Activated CD8-positive, alpha-beta T cell treated with anti-CD3 and anti-CD28 coated beads for 36 hours (primary cell): ENCODE results near the gene TRIM59. TPM values are rescaled to one million over a fixed set of nuclear protein-coding genes. Genes with fewer than 3 reads are reported as not detected.

Experiments used
- ATAC-seq: fragments of 200-7000 bp; cut with Tn5 transposase; one replicate; pipeline ENCODE4 v1.10.0; 2021; ENCODE audit warnings: mild to moderate bottlenecking, moderate library complexity
- CTCF ChIA-PET: fragments of 350-600 bp; sonication (Branson Sonifier 250); formaldehyde crosslinking; loops from one replicate; lab custom pipeline; 2021; ENCODE audit warnings: antibody characterized with exemption; lab: Charles Lee
- POLR2A ChIA-PET: fragments of 350-600 bp; sonication (Branson Sonifier 250); formaldehyde crosslinking; loops from one replicate; lab custom pipeline; 2021; ENCODE audit warnings: antibody characterized with exemption; lab: Charles Lee
- DNase-seq: peaks from one replicate; pipeline ENCODE4 v3.0.0-alpha.2; 2020
- H3K27ac Mint-ChIP-seq: one replicate; pipeline ENCODE4 v1.8.0; 2021; ENCODE audit warnings: mild to moderate bottlenecking, mixed read lengths
- H3K27me3 Mint-ChIP-seq: one replicate; pipeline ENCODE4 v1.8.0; 2021; ENCODE audit warnings: mixed read lengths
- H3K36me3 Mint-ChIP-seq: one replicate; pipeline ENCODE4 v1.8.0; 2021; ENCODE audit warnings: low read depth, mixed read lengths
- H3K4me1 Mint-ChIP-seq: one replicate; pipeline ENCODE4 v1.8.0; 2021; ENCODE audit warnings: low read depth, mixed read lengths
- H3K4me3 Mint-ChIP-seq: one replicate; pipeline ENCODE4 v1.8.0; 2021; ENCODE audit warnings: mild to moderate bottlenecking, moderate library complexity, mixed read lengths
- H3K9me3 Mint-ChIP-seq: one replicate; pipeline ENCODE4 v1.8.0; 2021; ENCODE audit warnings: mixed read lengths
- CTCF ChIP-seq: fragments of 200-600 bp; IDR thresholded peaks from one replicate; pipeline ENCODE4 v1.8.0; 2022; ENCODE audit warnings: antibody characterized with exemption, mild to moderate bottlenecking
- intact Hi-C: fragments of 100-400 bp; cut with micrococcal nuclease; formaldehyde crosslinking; loops from one replicate; pipeline ENCODE4 v1.10.0; 2022
- total RNA-seq, 2 experiments: library from RNA; stranded (reverse); gene quantifications; one replicate each; pipeline ENCODE4 v1.2.3, GENCODE V29; 2021

The TRIM59 gene
- total RNA-seq, 2 experiments from 2014 or later, result 27.0 to 27.8 TPM

GRCh38 chr3:160473221-160473620 is 23.6 kb upstream of the TRIM59 start:
- H3K9me3 Mint-ChIP-seq, result peaks cover 17% of the 10 kb centered on the region
- H3K4me1 Mint-ChIP-seq, result no peaks in the 10 kb centered on the region
- ATAC-seq (no peak), DNase-seq (no peak)
- ChIA-PET POLR2A (no interaction called here), CTCF (interaction anchor here (0.9 kb wide), 1 partner anchor 9 kb away, joined by 3 read pairs; no protein-coding TSS in a partner anchor)
- no peak for TF ChIP-seq CTCF
- H3K4me3 Mint-ChIP-seq, result no peak overlapping the region
- intact Hi-C loops, result no loop called here
- H3K36me3 Mint-ChIP-seq, result peaks cover 3% of the 10 kb centered on the region
- peaks cover 10% of the 10 kb centered on the region for H3K27me3 Mint-ChIP-seq
- H3K27ac Mint-ChIP-seq, result no peak overlapping the region

GRCh38 chr3:160472344-160472743 is 22.8 kb upstream of the TRIM59 start:
- ChIA-PET POLR2A (no interaction called here), CTCF (interaction anchor here (0.9 kb wide), 1 partner anchor 9 kb away, joined by 3 read pairs; no protein-coding TSS in a partner anchor)
- H3K27me3 Mint-ChIP-seq, result peaks cover 10% of the 10 kb centered on the region
- peaks cover 3% of the 10 kb centered on the region for H3K36me3 Mint-ChIP-seq
- no peak for ATAC-seq
- H3K4me3 Mint-ChIP-seq, result no peak overlapping the region
- no peak for TF ChIP-seq CTCF
- no peak for DNase-seq
- intact Hi-C loops, result no loop called here
- no peaks in the 10 kb centered on the region for H3K4me1 Mint-ChIP-seq
- peaks cover 17% of the 10 kb centered on the region for H3K9me3 Mint-ChIP-seq
- no peak overlapping the region for H3K27ac Mint-ChIP-seq

GRCh38 chr3:160471892-160472291 is 22.3 kb upstream of the TRIM59 start:
- H3K4me3 Mint-ChIP-seq, result no peak overlapping the region
- peaks cover 17% of the 10 kb centered on the region for H3K9me3 Mint-ChIP-seq
- POLR2A ChIA-PET, result no interaction called here
- H3K36me3 Mint-ChIP-seq, result peaks cover 3% of the 10 kb centered on the region
- peaks cover 10% of the 10 kb centered on the region for H3K27me3 Mint-ChIP-seq
- no peaks in the 10 kb centered on the region for H3K4me1 Mint-ChIP-seq
- TF ChIP-seq CTCF, result no peak
- ATAC-seq (no peak), DNase-seq (no peak)
- CTCF ChIA-PET, result no interaction called here
- intact Hi-C loops, result no loop called here
- H3K27ac Mint-ChIP-seq, result no peak overlapping the region

GRCh38 chr3:160470181-160470580 is 20.6 kb upstream of the TRIM59 start:
- H3K9me3 Mint-ChIP-seq, result peaks cover 17% of the 10 kb centered on the region
- POLR2A ChIA-PET, result no interaction called here
- TF ChIP-seq CTCF, result no peak
- peaks cover 6% of the 10 kb centered on the region for H3K27me3 Mint-ChIP-seq
- ATAC-seq, result no peak
- H3K4me3 Mint-ChIP-seq, result no peak overlapping the region
- no peak overlapping the region for H3K27ac Mint-ChIP-seq
- intact Hi-C loops, result no loop called here
- CTCF ChIA-PET, result no interaction called here
- H3K36me3 Mint-ChIP-seq, result peaks cover 3% of the 10 kb centered on the region
- no peaks in the 10 kb centered on the region for H3K4me1 Mint-ChIP-seq
- DNase-seq, result no peak

GRCh38 chr3:160464971-160465370 is 15.4 kb upstream of the TRIM59 start:
- H3K27ac Mint-ChIP-seq, result no peak overlapping the region
- CTCF ChIA-PET, result interaction anchor here (0.7 kb wide), 1 partner anchor 52 kb away, joined by 3 read pairs; no protein-coding TSS in a partner anchor
- H3K36me3 Mint-ChIP-seq, result peaks cover 2% of the 10 kb centered on the region
- no peak for DNase-seq
- no peak for ATAC-seq
- H3K9me3 Mint-ChIP-seq, result peaks cover 5% of the 10 kb centered on the region
- POLR2A ChIA-PET, result interaction anchor here (0.7 kb wide), 1 partner anchor 15 kb away, joined by 3 read pairs; the partner anchor contains the start of gene TRIM59
- no peak for TF ChIP-seq CTCF
- peaks cover 9% of the 10 kb centered on the region for H3K27me3 Mint-ChIP-seq
- H3K4me1 Mint-ChIP-seq, result no peaks in the 10 kb centered on the region
- H3K4me3 Mint-ChIP-seq, result no peak overlapping the region
- intact Hi-C loops, result no loop called here
